Small intestine (tissue), 7 donors: ENCODE measurements around the gene JUNB. TPM values are rescaled to one million over a fixed set of nuclear protein-coding genes. Genes with fewer than 3 reads are reported as not detected.

Source experiments
- DNase-seq, 2 donors: peaks; one replicate each; pipeline versions ENCODE4 v3.0.0 to v3.0.0-alpha.2; 2013
- FAIRE-seq: peaks from 2 replicates; lab custom pipeline; 2012; peaks lifted over from hg19 to GRCh38; lab: Jason Lieb, UNC
- H3K27ac ChIP-seq, 3 donors: one replicate each; pipeline ENCODE4 v1.5.1; 2013; ENCODE audit warnings: low read length in 2 of 3, mild to moderate bottlenecking in 2 of 3, control low read depth in 1 of 3, inconsistent platforms in 1 of 3, low read depth in 1 of 3, moderate library complexity in 1 of 3
- H3K27me3 ChIP-seq, 3 donors: one replicate each; pipeline ENCODE4 v1.6.1; 2013; ENCODE audit warnings: low read length in 3 of 3, inconsistent platforms in 1 of 3; ENCODE audit not compliant: control insufficient read depth in 3 of 3, insufficient read depth in 3 of 3
- H3K36me3 ChIP-seq, 3 donors: one replicate each; pipeline ENCODE4 v1.6.1; 2013; ENCODE audit warnings: low read length in 3 of 3, inconsistent platforms in 1 of 3, low read depth in 1 of 3, mild to moderate bottlenecking in 1 of 3, moderate library complexity in 1 of 3; ENCODE audit not compliant: control insufficient read depth in 3 of 3, insufficient read depth in 2 of 3
- H3K4me1 ChIP-seq, 3 donors: one replicate each; pipeline ENCODE4 v1.6.1; 2013; ENCODE audit warnings: low read length in 2 of 3, inconsistent platforms in 1 of 3, low read depth in 1 of 3, mild to moderate bottlenecking in 1 of 3, moderate library complexity in 1 of 3; ENCODE audit not compliant: control insufficient read depth in 3 of 3, insufficient read depth in 2 of 3
- H3K4me3 ChIP-seq, 3 donors: one replicate each; pipeline ENCODE4 v1.5.1; 2013; ENCODE audit warnings: low read length in 3 of 3, control low read depth in 1 of 3, inconsistent platforms in 1 of 3, low read depth in 1 of 3, mild to moderate bottlenecking in 1 of 3, moderate library complexity in 1 of 3
- H3K9me3 ChIP-seq, 2 donors: one replicate each; pipeline ENCODE4 v1.6.1; 2013; ENCODE audit warnings: low read depth in 1 of 2, low read length in 1 of 2; ENCODE audit not compliant: control insufficient read depth in 2 of 2, insufficient read depth in 1 of 2
- WGBS, 3 donors: extraction: QIAGEN DNeasy Blood & Tissue Kit; methylation state at CpG; one replicate each; pipeline ENCODE4 v1.1.7; 2013; 5-methylcytosine and 5-hydroxymethylcytosine counted together
- polyA plus RNA-seq, 4 donors: library from polyadenylated mRNA; stranded (reverse) in 3 of 4; unstranded in 1 of 4; fragments of 200-250 nt in 3 of 4; fragments of 120-200 nt in 1 of 4; gene quantifications; one replicate each; pipeline versions ENCODE4 v1.2.1 to v1.2.3, GENCODE V29; 2013
- donor health status: healthy with polysubstance abuse.
- donor health status: control.
- donor health status: control.
- donor health status: Bipolar disorder and iron deficiency.
- donor health status: healthy.

JUNB gene
- polyA plus RNA-seq, 4 donors, result 44.7 to 234 (median 135) TPM

DNA sequence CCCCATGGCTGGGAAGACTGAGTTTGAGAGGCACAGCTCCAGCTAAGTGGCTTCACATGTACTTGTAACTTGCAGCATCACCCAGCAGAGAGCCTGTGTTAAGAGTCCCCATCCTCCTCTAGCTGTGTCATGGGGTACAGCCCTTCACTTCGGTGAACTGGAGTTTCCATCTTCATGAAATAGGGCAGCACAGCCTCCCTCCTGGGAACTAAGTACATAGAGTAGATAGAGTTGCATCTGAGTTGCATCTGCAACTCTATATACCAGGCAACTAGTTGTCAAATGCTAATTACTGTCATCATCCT, 9.1 kb downstream of the JUNB start:
- no peak for FAIRE-seq
- Histone ChIP-seq H3K27me3 (no peaks in the 10 kb centered on the region), H3K27ac (no peak overlapping the region), H3K36me3 (peaks cover 4 to 38% (median 5%) of the 10 kb centered on the region in 3 donors), H3K4me1 (peaks cover 3 to 31% (median 4%) of the 10 kb centered on the region in 3 donors), H3K4me3 (peak overlapping the region in 2 of 3 donors; percentile 86 to 93), H3K9me3 (no peaks in the 10 kb centered on the region)
- 38 to 70% (median 57%) methylated on average over 1 of the region's 1 CpG for WGBS, 3 donors
- no peak for DNase-seq

DNA sequence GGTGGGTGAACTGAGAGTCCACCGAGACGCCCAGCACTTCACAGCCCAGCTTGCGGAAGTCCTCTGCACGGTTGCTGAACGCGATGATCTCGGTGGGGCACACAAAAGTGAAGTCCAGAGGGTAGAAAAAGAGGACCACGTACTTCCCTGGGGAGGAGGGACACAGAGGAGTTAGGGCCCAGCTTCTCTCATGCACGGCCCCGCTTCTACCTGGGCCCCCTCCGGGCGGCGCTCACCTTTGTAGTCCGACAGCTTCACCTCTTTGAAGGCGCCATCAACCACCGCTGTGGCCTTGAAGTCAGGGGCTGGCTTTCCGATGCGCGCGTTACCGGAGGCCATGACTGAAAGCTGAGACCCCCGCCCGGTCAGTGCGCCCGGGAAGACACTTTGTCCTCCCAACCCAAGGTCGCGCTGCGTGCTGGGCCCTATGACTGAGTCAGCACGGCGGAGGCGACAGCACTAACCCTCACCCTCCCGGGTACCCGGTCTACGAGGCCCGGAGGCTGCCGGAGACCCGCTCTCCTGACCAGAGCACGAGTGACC, 9.7 kb downstream of the JUNB start:
- Histone ChIP-seq H3K4me3 (peak overlapping the region; percentile 59 to 93 (median 86)), H3K36me3 (peaks cover 4 to 38% (median 5%) of the 10 kb centered on the region in 3 donors), H3K27me3 (no peaks in the 10 kb centered on the region), H3K9me3 (no peaks in the 10 kb centered on the region), H3K4me1 (peaks cover 3 to 26% (median 4%) of the 10 kb centered on the region in 3 donors), H3K27ac (peak overlapping the region; percentile 56 to 85 (median 61))
- DNase-seq (peak; percentile 44 to 63), FAIRE-seq (no peak)
- WGBS, 3 donors, result 4 to 9% (median 5%) methylated on average over 38 of the region's 38 CpGs

DNA sequence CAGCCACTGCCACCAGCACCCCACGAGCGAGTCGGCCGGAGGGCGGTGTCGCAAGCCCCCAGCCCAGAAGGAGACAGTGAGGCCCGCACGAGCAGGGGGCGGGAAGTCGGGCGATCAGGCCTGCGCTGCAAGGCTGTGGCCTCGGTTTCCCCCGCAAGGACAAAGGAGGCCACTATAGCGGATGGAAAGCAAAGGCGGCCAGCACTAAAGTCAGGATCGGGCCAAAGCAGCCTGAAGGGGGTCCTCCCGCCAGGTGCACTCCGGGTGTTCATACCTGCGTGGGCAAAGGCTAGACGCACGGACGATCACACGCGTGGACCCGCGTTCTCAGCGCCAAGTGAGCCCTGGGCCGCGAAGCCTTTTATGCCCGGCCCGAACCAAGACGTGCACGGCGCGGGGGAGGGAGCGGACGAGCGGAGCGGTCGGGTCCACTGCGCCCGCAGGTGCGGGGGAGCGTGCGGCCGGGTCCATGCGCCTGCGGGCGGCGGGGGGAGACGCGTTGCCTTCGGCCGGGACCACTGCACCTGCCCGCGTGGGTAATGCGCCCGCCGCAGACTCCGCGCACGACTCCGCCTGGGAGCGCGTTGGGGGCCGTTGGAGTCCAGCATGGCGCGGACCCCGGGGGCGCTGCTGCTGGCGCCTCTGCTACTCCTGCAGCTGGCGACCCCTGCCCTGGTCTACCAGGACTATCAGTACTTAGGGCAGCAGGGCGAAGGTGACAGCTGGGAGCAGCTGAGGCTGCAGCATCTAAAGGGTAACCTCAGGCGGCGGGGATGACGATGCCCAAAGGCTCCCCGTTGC, 10.4 kb downstream of the JUNB start, which contains the start of the genes PRDX2 and THSD8:
TSS of gene PRDX2 (minus strand) at position 335 of the 801 bp plus-strand sequence. CDS start 539 bp downstream, outside the sequence.
TSS of gene THSD8 (plus strand) at position 604 of the 801 bp plus-strand sequence. CDS start at position 607, 3 bp downstream.
- peak within 1 kb of the TSS; percentile 59 to 93 (median 86) for H3K4me3 ChIP-seq
- no peak for FAIRE-seq
- 0 to 1% (median 0%) methylated on average over 50 to 78 of the region's 78 CpGs for WGBS, 3 donors

DNA sequence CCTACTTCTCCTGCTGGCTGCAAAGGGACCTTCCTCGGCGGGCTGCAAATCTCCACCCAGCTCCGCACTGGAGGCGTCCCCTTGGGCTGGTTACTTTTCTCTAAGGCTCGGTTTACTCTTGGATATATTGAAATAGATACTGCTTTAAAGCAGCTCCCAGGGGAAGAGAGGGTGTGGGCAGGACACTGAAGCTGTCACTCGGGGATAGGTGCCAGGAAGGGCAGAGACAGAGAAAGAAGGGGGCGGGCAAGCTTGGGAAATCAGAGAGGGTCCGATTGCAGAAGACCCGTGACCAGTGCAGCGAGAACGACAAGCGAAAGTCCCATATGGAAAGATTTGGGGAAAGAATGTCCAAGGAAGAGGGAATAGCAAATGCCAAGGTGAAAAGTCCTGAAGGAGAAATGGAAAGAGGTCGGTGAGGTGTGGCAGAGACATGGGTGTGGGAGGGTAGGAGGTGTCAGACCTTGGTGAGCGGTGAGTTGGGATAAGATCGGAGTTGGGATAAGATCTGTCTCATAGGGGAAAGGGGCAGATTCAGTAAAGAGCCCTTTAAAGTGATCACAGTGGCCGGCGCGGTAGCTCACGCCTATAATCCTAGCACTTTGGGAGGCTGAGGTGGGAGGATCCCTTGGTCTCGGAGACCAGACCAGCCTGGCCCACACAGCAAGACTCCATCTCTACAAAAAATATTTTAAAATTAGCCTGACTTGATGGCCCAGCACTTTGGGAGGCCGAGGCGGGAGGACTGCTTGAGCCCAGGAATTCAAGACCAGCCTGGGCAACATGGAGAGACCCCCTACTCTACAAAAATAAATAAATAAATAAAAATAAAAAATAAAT, 11.2 kb downstream of the JUNB start:
- Histone ChIP-seq H3K9me3 (no peaks in the 10 kb centered on the region), H3K27ac (peak overlapping the region in 1 of 3 donors; percentile 7), H3K4me3 (peak overlapping the region; percentile 59 to 93 (median 86)), H3K4me1 (peaks cover 3 to 25% (median 8%) of the 10 kb centered on the region in 3 donors), H3K36me3 (peaks cover 4 to 28% (median 5%) of the 10 kb centered on the region in 3 donors), H3K27me3 (no peaks in the 10 kb centered on the region)
- FAIRE-seq, result no peak
- peak in 1 of 2 donors; percentile 35 for DNase-seq
- WGBS, 3 donors, result 27 to 42% (median 37%) methylated on average over 22 of the region's 22 CpGs

More for the DNA sequence above, 10.4 kb downstream of the JUNB start, which contains the start of the genes PRDX2 and THSD8:
- no peaks in the 10 kb centered on the region for H3K9me3 ChIP-seq
- peaks cover 4 to 37% (median 5%) of the 10 kb centered on the region in 3 donors for H3K36me3 ChIP-seq
- peak; percentile 87 to 93 for DNase-seq
- no peaks in the 10 kb centered on the region for H3K27me3 ChIP-seq
- H3K27ac ChIP-seq, result peak within 1 kb of the TSS; percentile 56 to 85 (median 61)
- peaks cover 3 to 22% (median 4%) of the 10 kb centered on the region in 3 donors for H3K4me1 ChIP-seq

DNA sequence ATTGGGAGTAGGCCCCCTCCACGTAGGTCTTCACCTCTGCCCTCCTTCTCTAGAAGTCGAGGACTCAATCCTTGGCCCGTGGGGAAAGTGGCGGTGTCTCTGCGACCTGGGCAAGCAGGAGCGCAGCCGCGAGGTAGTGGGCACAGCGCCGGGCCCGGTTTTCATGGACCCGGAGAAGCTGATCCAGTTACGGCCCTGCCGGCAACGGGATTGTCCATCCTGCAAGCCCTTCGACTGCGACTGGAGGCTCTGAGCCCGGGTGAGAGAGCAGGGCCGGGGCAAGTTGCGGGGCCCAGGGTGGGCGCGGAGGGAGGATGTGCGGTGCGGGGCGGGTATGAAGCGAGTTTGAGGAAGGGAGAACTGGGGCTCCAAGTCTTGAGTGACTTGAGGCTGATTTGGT, 12.8 kb downstream of the JUNB start:
- no peak overlapping the region for H3K27ac ChIP-seq
- H3K9me3 ChIP-seq, result no peaks in the 10 kb centered on the region
- peaks cover 4 to 26% (median 5%) of the 10 kb centered on the region in 3 donors for H3K36me3 ChIP-seq
- H3K27me3 ChIP-seq, result no peaks in the 10 kb centered on the region
- FAIRE-seq, result no peak
- peaks cover 3 to 25% (median 8%) of the 10 kb centered on the region in 3 donors for H3K4me1 ChIP-seq
- 92 to 94% (median 94%) methylated on average over 26 of the region's 26 CpGs for WGBS, 3 donors
- H3K4me3 ChIP-seq, result no peak overlapping the region
- no peak for DNase-seq

DNA sequence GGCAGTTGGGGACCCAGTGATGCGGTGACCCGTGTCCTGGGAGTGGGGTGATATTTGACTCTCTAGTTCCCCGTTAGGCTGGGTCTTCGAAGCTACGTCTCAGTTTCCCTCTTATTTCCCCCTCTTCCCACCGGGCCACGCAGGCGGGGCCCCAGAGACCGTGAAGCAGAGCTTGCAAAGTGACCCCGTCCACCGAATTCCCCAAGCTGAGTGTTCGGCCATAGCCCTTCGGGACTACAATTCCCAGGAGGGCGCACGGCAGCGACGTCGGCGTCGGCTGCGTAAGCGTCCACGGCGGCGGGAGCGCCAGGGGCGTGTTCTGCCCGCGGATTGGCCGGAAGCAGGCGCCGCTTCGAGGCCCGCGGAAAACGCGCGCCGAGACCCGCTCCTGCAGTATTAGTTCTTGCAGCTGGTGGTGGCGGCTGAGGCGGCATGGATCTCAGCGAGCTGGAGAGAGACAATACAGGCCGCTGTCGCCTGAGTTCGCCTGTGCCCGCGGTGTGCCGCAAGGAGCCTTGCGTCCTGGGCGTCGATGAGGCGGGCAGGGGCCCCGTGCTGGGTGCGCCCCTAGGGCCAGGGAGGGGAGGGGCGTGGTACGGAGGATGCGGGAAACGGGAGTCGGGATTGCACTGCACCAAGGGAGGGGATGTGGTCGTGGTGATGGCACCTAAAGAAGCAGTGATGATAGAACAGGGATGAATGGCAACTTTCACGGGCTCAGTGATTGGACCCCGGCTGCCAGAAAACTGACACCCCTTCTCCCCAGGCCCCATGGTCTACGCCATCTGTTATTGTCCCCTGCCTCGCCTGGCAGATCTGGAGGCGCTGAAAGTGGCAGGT, 15.2 kb downstream of the JUNB start, which contains the start of gene RNASEH2A:
TSS of gene RNASEH2A (plus strand) at position 343 of the 840 bp plus-strand sequence. CDS start at position 433, 90 bp downstream.
- peak; percentile 88 to 95 for DNase-seq
- 4 to 5% (median 4%) methylated on average over 65 to 66 of the region's 66 CpGs for WGBS, 3 donors
- FAIRE-seq, result no peak
- Histone ChIP-seq H3K27me3 (no peaks in the 10 kb centered on the region), H3K27ac (peak within 1 kb of the TSS; percentile 53 to 79 (median 63)), H3K9me3 (no peaks in the 10 kb centered on the region), H3K36me3 (peaks cover 0 to 27% (median 0%) of the 10 kb centered on the region in 3 donors), H3K4me3 (peak within 1 kb of the TSS; percentile 49 to 89 (median 70)), H3K4me1 (peaks cover 3 to 17% (median 4%) of the 10 kb centered on the region in 3 donors)

DNA sequence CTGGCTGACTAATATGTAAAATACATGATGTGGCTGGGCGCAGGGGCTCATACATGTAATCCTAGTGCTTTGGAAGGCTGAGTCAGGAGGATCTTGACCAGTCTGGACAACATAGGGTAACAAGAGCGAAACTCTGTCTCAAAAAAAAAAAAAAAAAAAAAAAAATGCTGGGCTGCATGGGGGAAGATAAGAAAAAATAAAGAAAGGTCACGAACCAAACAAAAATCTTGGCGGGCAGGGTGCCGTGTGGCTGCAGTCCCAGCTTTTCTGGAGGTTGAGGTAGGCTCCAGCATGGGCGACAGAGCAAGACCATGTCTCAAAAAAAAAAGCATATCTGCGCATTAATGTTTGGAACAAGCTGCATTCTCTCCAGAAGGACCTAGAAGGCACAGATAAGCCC, 23.8 kb downstream of the JUNB start:
- H3K4me1 ChIP-seq, result no peaks in the 10 kb centered on the region
- DNase-seq (no peak), FAIRE-seq (no peak)
- H3K4me3 ChIP-seq, result no peak overlapping the region
- no peaks in the 10 kb centered on the region for H3K27me3 ChIP-seq
- H3K27ac ChIP-seq, result no peak overlapping the region
- 89 to 93% (median 92%) methylated on average over 7 of the region's 7 CpGs for WGBS, 3 donors
- no peaks in the 10 kb centered on the region for H3K9me3 ChIP-seq
- H3K36me3 ChIP-seq, result peaks cover 0 to 35% (median 0%) of the 10 kb centered on the region in 3 donors
